Stimulated activated CD4-positive, alpha-beta T cell treated with anti-CD3 and anti-CD28 coated beads, Interleukin-12 subunit alpha, Interleukin-12 subunit beta, amount 100 ng/mL, for 4 hours (primary cell): ENCODE measurements around the gene PLCB1.

Source experiments
- DNase-seq: peaks from one replicate; pipeline ENCODE4 v3.0.0-alpha.2; 2020

PLCB1 gene

GRCh38 chr20:8248051-8248450 lies 116.0 kb downstream of the PLCB1 start:
- no peak for DNase-seq

GRCh38 chr20:8249634-8250033 lies 117.6 kb downstream of the PLCB1 start:
- no peak for DNase-seq

- DNase-seq = no peak
Measured at GRCh38 chr20:8250539-8251200, 118.6 kb downstream of the PLCB1 start.

- no peak for DNase-seq
Measured at GRCh38 chr20:8251201-8251575, 119.1 kb downstream of the PLCB1 start.

GRCh38 chr20:8254911-8255582 lies 123.0 kb downstream of the PLCB1 start:
- DNase-seq = no peak

GRCh38 chr20:8255945-8256632 lies 124.0 kb downstream of the PLCB1 start:
- DNase-seq = no peak

GRCh38 chr20:8260837-8261251 lies 128.8 kb downstream of the PLCB1 start:
- DNase-seq = no peak

GRCh38 chr20:8262721-8263120 lies 130.7 kb downstream of the PLCB1 start:
- DNase-seq = no peak

GRCh38 chr20:8265588-8265987 lies 133.5 kb downstream of the PLCB1 start:
- no peak for DNase-seq

GRCh38 chr20:8267009-8267408 lies 134.9 kb downstream of the PLCB1 start:
- DNase-seq = no peak

- DNase-seq = no peak
Measured at GRCh38 chr20:8271727-8272126, 139.7 kb downstream of the PLCB1 start.

GRCh38 chr20:8272766-8273165 lies 140.7 kb downstream of the PLCB1 start:
- DNase-seq = no peak

- no peak for DNase-seq
Measured at GRCh38 chr20:8284902-8285301, 152.8 kb downstream of the PLCB1 start.

- no peak for DNase-seq
Measured at GRCh38 chr20:8287340-8287739, 155.3 kb downstream of the PLCB1 start.

- no peak for DNase-seq
Measured at GRCh38 chr20:8291200-8291599, 159.1 kb downstream of the PLCB1 start.

- no peak for DNase-seq
Measured at GRCh38 chr20:8291873-8292272, 159.8 kb downstream of the PLCB1 start.

- DNase-seq = no peak
Measured at GRCh38 chr20:8292793-8293192, 160.7 kb downstream of the PLCB1 start.

GRCh38 chr20:8293750-8294149 lies 161.7 kb downstream of the PLCB1 start:
- DNase-seq = no peak

GRCh38 chr20:8296536-8296935 lies 164.5 kb downstream of the PLCB1 start:
- DNase-seq = no peak

GRCh38 chr20:8298426-8299043 lies 166.5 kb downstream of the PLCB1 start:
- no peak for DNase-seq

- DNase-seq = no peak
Measured at GRCh38 chr20:8299921-8300320, 167.9 kb downstream of the PLCB1 start.

GRCh38 chr20:8301655-8302054 lies 169.6 kb downstream of the PLCB1 start:
- DNase-seq = no peak

- DNase-seq = no peak
Measured at GRCh38 chr20:8303651-8304050, 171.6 kb downstream of the PLCB1 start.
